DND-41 (cell line): ENCODE results near the gene SLC23A1.

ENCODE experiments used
- ATAC-seq: fragments of 200-7000 bp; cut with Tn5 transposase; 3 replicates; pipeline ENCODE4 v1.9.1; 2021; ENCODE audit warnings: low read depth; ENCODE audit not compliant: insufficient read depth
- DNase-seq: peaks from one replicate; pipeline ENCODE4 v3.0.0-alpha.2; 2020
- H2AFZ ChIP-seq: 2 replicates; pipeline ENCODE4 v1.6.0; 2012; ENCODE audit warnings: low read depth, low read length
- H3K27ac ChIP-seq: 2 replicates; pipeline ENCODE4 v1.5.1; 2012; ENCODE audit warnings: low read length, inconsistent platforms
- H3K27me3 ChIP-seq: fragments of 200-600 bp; sonication (generic); 2 replicates; pipeline ENCODE4 v1.6.0; 2012; ENCODE audit warnings: low read length, mild to moderate bottlenecking, inconsistent platforms; ENCODE audit not compliant: insufficient read depth, poor library complexity
- H3K36me3 ChIP-seq: 2 replicates; pipeline ENCODE4 v1.5.1; 2012; ENCODE audit warnings: low read length, inconsistent platforms; ENCODE audit not compliant: insufficient read depth
- H3K4me1 ChIP-seq: 2 replicates; pipeline ENCODE4 v1.5.1; 2012; ENCODE audit warnings: mild to moderate bottlenecking, low read length; ENCODE audit not compliant: insufficient read depth
- H3K4me2 ChIP-seq: 2 replicates; pipeline ENCODE4 v1.6.0; 2012; ENCODE audit warnings: mild to moderate bottlenecking, moderate library complexity, low read length, inconsistent platforms; ENCODE audit not compliant: insufficient read depth
- H3K4me3 ChIP-seq, 2 experiments: fragments of 200-600 bp in 1 of 2; shearing (Covaris generic) in 1 of 2; 2 replicates each; pipeline ENCODE4 v1.5.1; 2012 to 2016; ENCODE audit warnings: inconsistent platforms in 2 of 2, low read length in 2 of 2, mild to moderate bottlenecking in 2 of 2, low read depth in 1 of 2, moderate library complexity in 1 of 2
- H3K79me2 ChIP-seq: 2 replicates; pipeline ENCODE4 v1.6.0; 2012; ENCODE audit warnings: low read length, inconsistent platforms; ENCODE audit not compliant: insufficient read depth
- H3K9ac ChIP-seq: 2 replicates; pipeline ENCODE4 v1.6.0; 2012; ENCODE audit warnings: low read depth, mild to moderate bottlenecking, inconsistent platforms, low read length, moderate library complexity
- H3K9me3 ChIP-seq: 2 replicates; pipeline ENCODE4 v1.5.1; 2012; ENCODE audit warnings: low read length, moderate library complexity, mild to moderate bottlenecking, inconsistent platforms; ENCODE audit not compliant: insufficient read depth, severe bottlenecking
- H4K20me1 ChIP-seq: 2 replicates; pipeline ENCODE4 v1.6.0; 2012; ENCODE audit warnings: low read length; ENCODE audit not compliant: insufficient read depth
- EZH2 ChIP-seq: IDR thresholded peaks from 3 replicates; pipeline ENCODE4 v1.6.1; 2012; ENCODE audit warnings: borderline replicate concordance, low read depth, mild to moderate bottlenecking, moderate library complexity, low read length, inconsistent platforms; ENCODE audit not compliant: severe bottlenecking
- TF ChIP-seq, protein P1 (sequence below): IDR thresholded peaks from 2 replicates; pipeline ENCODE4 v1.5.1; 2012; ENCODE audit warnings: borderline replicate concordance, low read length, moderate library complexity, mild to moderate bottlenecking; ENCODE audit not compliant: poor library complexity, severe bottlenecking; ENCODE audit errors: extremely low read depth

Gene SLC23A1

DNA sequence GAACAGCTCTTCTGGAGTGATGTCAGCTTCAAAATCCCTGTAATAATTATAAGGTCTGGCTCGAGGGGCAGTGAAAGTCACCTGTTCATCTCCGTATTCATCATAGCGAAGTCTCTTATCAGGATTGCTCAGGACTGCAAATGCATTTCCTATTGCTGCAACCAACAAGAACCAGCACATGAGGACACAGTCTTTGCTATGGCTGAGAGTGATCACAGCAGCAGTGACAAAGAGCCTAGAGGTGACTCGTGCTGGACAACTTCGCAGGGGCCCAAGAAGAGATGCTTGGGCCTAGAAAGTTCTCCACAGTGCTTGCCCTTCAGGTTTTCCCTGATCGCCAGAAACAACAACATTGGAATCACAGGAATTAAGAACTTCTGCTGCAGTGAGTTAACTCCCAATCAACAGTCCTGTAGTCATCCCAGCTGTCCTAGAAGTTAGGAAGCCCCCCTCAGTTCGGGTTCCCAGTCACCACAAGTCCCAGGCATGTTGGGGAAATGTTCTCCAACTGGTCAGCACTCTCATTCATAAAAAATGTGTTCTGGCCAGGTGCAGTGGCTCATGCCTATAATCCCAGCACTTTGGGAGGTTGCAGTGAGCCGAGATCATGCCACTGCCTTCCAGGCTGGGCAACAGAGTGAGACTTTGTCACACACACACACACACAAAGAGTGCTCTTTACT, 43.2 kb upstream of the SLC23A1 start:
- Histone ChIP-seq H3K4me1 (no peaks in the 10 kb centered on the region), H4K20me1 (no peaks in the 10 kb centered on the region), H3K4me3 (no peak overlapping the region), H3K27ac (no peak overlapping the region), H2AFZ (no peak overlapping the region), H3K9me3 (no peaks in the 10 kb centered on the region), H3K9ac (no peak overlapping the region), H3K79me2 (no peaks in the 10 kb centered on the region), H3K27me3 (no peaks in the 10 kb centered on the region), H3K36me3 (peaks cover 19% of the 10 kb centered on the region; the same call in 1 of the 2 replicates), H3K4me2 (no peak overlapping the region)
- DNase-seq = no peak
- no peak for ATAC-seq
- TF ChIP-seq, protein P1, sequence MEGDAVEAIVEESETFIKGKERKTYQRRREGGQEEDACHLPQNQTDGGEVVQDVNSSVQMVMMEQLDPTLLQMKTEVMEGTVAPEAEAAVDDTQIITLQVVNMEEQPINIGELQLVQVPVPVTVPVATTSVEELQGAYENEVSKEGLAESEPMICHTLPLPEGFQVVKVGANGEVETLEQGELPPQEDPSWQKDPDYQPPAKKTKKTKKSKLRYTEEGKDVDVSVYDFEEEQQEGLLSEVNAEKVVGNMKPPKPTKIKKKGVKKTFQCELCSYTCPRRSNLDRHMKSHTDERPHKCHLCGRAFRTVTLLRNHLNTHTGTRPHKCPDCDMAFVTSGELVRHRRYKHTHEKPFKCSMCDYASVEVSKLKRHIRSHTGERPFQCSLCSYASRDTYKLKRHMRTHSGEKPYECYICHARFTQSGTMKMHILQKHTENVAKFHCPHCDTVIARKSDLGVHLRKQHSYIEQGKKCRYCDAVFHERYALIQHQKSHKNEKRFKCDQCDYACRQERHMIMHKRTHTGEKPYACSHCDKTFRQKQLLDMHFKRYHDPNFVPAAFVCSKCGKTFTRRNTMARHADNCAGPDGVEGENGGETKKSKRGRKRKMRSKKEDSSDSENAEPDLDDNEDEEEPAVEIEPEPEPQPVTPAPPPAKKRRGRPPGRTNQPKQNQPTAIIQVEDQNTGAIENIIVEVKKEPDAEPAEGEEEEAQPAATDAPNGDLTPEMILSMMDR = no peak
- no peak for TF ChIP-seq EZH2

DNA sequence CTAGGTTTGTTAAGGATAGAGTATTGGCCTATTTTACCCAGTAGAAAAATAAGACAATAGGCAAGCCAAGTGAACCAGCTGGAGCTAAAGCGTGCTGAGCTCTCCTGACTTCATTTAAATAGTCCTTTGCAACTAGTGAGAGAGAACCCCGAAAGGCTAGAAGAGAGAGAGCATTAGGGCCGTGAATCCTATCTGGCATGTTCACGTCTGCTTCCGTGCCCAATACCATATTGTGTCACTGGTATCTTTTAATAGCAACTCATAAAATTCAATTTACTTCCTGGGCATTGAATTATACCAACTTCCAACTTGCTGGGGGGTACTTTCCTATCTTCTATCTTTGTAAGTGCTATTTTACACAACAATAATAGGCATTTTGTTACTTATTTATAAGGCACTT, 42.4 kb upstream of the SLC23A1 start:
- Histone ChIP-seq H3K4me2 (no peak overlapping the region), H2AFZ (no peak overlapping the region), H3K9ac (no peak overlapping the region), H4K20me1 (no peaks in the 10 kb centered on the region), H3K9me3 (no peaks in the 10 kb centered on the region), H3K4me3 (no peak overlapping the region), H3K79me2 (no peaks in the 10 kb centered on the region), H3K27me3 (no peaks in the 10 kb centered on the region), H3K4me1 (no peaks in the 10 kb centered on the region), H3K27ac (no peak overlapping the region), H3K36me3 (peaks cover 19% of the 10 kb centered on the region; the same call in 1 of the 2 replicates)
- TF ChIP-seq, protein P1 = no peak
- TF ChIP-seq EZH2 = no peak
- no peak for DNase-seq
- ATAC-seq = no peak

GRCh38 chr5:139422307-139422893, 39.3 kb upstream of the SLC23A1 start:
- Histone ChIP-seq H3K27me3 (no peaks in the 10 kb centered on the region), H3K4me2 (no peak overlapping the region), H3K9me3 (no peaks in the 10 kb centered on the region), H3K4me1 (no peaks in the 10 kb centered on the region), H3K36me3 (peaks cover 44% of the 10 kb centered on the region; the same call in 1 of the 2 replicates), H3K4me3 (no peak overlapping the region), H2AFZ (no peak overlapping the region), H3K79me2 (no peaks in the 10 kb centered on the region), H3K9ac (no peak overlapping the region), H4K20me1 (no peaks in the 10 kb centered on the region), H3K27ac (no peak overlapping the region)
- TF ChIP-seq EZH2 = no peak
- TF ChIP-seq, protein P1 = peak; percentile 99
- peak; percentile 70 for DNase-seq
- peak; percentile 97 for ATAC-seq
